T47D (cell line): ENCODE results near the gene SPDYE16.
"Not testable (repeated sequence)": the region's sequence is repeated elsewhere in the genome, so short reads cannot be mapped to it uniquely, and the experiment has no call there.

Experiments used
- DNase-seq, 2 experiments: peaks; one replicate each; pipeline versions ENCODE4 v3.0.0 to v3.0.0-alpha.2; 2011 to 2012; ENCODE audit warnings: low read depth in 1 of 2, low spot score in 1 of 2
- in situ Hi-C: cut with HindIII; loops from 2 replicates; pipeline ENCODE4 v1.10.0; 2016; ENCODE audit warnings: low sequenced_read_pairs, low pct_unique_long_range_greater_than_20kb

SPDYE16 gene

GRCh38 chr7:76499201-76499923 is 43.7 kb downstream of the SPDYE16 start:
- in situ Hi-C loops, DNase-seq: not testable (repeated sequence)

DNA sequence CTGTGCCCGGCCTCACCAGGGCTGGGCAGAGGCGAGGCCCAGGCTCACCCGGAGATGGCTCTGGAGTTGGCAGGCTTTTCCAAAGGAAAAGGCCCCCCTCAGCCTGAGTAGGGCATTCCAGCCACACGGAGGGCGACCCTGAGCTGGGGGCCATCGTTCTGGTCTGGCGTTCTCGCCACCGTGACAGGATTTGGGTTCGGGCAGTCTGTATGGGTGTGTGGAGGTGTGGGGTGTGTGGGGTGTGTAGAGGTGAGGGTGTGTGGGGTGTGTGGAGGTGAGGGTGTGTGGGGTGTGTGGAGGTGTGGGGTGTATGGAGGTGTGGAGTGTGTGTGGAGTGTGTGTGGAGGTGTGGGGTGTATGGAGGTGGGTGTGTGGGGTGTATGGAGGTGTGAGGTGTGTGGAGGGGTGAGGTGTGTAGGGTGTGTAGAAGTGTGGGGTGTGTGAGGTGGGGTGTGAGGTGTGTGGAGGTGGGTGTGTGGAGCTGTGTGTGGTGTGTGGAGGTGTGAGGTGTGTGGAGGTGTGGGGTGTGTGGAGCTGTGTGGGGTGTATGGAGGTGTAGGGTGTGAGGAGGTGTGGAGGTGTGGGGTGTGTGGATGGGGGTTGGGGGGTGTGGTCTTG is 44.4 kb downstream of the SPDYE16 start:
- in situ Hi-C loops, DNase-seq: not testable (repeated sequence)

GRCh38 chr7:76497918-76498582 is 45.0 kb downstream of the SPDYE16 start:
- in situ Hi-C loops = not testable (repeated sequence)

GRCh38 chr7:76495717-76496116 is 47.4 kb downstream of the SPDYE16 start:
- in situ Hi-C loops, DNase-seq: not testable (repeated sequence)

More at GRCh38 chr7:76497918-76498582, 45.0 kb downstream of the SPDYE16 start:
- not testable (repeated sequence) for DNase-seq

- in situ Hi-C loops, DNase-seq: not testable (repeated sequence)
These were observed 51.0 kb downstream of the SPDYE16 start for GRCh38 chr7:76492139-76492538.

DNA sequence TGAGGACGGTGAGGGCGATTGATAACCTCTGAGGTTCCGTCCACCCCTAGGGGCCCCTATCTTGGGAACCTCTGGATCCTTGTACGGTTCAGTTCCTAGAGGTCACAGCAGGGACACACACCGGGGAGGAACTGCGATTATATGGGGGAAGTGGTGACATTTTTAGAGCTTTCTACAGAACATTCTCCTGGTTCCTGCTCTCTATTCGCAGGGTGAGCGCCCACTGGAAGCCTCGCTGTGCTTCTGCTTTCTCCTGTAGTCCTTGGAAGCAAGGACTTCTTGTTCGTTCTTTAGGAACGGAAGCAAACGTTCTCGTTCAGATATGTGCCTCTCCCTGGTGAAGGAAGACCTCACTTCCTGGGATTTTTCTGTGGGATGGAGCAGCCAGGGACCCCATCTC is 55.1 kb downstream of the SPDYE16 start:
- DNase-seq, in situ Hi-C loops: not testable (repeated sequence)

DNA sequence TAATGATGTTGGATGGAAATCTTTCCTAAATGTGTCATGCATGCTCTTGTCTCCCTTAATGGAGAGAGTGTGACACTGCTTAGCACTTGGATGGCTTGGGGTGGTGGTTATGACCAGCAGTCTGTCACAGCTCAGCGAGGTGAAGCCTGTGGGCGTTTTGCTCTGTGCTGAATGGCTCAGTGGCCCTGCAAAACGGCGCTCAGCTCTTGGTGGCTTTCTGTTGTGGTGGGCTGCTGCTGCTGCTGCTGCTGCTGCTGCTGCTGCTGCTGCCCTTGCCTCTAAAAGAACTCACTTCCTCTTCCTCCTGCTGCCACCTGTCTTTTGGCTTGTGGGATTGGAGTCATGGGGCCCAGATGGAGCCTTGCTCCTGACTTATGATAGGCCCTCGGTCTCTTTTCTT is 56.5 kb downstream of the SPDYE16 start:
- in situ Hi-C loops, DNase-seq: not testable (repeated sequence)

DNA sequence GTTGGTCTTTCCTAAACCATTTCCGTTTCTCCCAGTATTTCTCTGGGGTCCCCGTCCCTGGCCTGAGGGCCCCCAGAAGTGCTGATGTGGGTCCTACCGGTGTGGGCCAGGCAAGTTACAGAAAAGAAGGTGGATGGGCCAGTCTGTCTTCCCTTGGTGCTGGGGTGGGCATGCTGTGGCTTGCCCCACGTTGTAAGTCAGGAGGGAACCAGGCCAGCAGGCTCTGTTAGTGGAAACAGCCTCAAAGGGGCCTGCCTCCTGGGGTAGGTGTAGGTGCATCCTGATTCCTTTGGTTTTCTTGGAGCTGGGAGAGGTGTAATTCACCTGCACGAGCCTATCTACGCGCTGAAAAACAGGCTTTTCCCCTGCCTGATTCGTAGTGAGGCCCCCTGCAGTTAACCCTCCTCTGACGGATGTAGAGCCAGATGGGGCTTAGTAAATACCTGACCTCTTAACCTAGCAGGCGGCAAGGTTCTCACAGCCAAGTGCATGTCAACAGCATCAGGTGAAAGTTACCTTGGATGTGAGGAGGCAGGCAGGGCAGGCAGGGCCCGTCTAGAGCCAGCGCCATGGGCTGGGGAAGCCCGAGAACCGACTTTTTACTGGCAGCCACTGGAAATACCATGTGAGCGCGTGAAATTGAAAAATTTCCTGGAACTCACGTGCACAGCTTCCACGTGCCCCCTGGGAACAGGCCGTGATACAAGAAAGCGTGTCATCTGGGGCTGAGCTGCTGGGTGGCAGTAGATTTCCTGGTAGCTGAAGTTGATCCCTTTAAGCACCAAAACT is 57.1 kb downstream of the SPDYE16 start:
- in situ Hi-C loops = not testable (repeated sequence)

DNA sequence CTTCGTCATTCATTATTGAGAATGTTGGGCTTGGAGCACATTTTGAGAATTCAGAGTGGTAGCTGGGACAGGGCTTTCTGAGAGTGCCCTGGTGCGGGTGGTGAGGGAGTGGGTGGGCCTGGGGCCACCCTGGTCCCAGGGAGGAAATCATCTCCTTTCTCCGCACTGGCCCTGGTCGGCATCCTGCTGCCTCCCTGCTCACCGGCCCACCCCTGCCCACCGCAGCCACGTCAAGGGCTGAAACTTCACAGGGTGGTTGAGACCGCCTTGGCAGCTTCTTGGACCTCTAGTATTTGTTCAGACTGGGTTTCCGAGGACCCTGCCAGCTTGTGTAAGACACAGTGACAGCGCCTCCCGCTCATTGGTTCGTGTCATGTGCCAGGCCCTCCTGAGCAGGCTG is 58.6 kb downstream of the SPDYE16 start:
- DNase-seq, in situ Hi-C loops: not testable (repeated sequence)

More for the DNA sequence above, 57.1 kb downstream of the SPDYE16 start:
- DNase-seq = not testable (repeated sequence)

DNA sequence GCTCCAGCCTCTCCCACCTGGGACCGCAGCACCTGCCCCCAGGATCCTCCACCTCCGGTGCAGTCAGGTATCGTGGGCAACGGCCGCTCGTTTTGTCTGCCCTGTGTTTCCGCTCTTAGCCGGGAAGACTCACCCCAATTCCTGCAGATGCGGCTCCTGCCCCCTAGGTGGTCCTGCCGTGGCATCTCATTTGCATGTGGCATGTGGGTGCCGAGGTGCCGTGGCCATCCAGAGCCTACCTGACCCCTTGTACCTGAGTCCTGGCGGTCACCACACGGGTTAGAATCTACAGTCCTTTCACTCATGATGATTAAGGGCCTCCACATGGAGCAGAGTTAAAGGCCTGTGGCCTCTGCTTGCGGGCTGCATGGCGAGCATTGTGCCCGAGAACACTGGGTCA is 60.0 kb downstream of the SPDYE16 start:
- DNase-seq, in situ Hi-C loops: not testable (repeated sequence)

DNA sequence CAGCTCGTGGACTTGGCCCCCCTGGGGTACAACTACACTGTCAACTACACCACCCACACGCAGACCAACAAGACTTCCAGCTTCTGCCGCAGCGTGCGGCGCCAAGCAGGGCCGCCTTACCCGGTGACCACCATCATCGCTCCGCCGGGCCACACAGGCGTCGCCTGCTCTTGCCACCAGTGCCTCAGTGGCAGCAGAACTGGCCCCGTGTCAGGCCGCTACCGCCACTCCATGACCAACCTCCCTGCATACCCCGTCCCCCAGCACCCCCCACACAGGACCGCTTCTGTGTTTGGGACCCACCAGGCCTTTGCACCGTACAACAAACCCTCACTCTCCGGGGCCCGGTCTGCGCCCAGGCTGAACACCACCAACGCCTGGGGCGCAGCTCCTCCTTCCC is 60.4 kb downstream of the SPDYE16 start:
- in situ Hi-C loops, DNase-seq: not testable (repeated sequence)
